GM10266 (cell line): ENCODE measurements around the gene TMEM132A.

Experiments used
- DNase-seq: peaks from one replicate; pipeline ENCODE4 v3.0.0; 2012; ENCODE audit errors: extremely low spot score
- TF ChIP-seq, protein P1 (sequence below): IDR thresholded peaks from 2 replicates; pipeline ENCODE4 v1.5.1; 2012; ENCODE audit warnings: mild to moderate bottlenecking, low read depth; ENCODE audit not compliant: control insufficient read depth, insufficient read depth; ENCODE audit errors: missing control alignments

The TMEM132A gene

GRCh38 chr11:60974726-60975125 is 50.5 kb downstream of the TMEM132A start:
- TF ChIP-seq, protein P1, sequence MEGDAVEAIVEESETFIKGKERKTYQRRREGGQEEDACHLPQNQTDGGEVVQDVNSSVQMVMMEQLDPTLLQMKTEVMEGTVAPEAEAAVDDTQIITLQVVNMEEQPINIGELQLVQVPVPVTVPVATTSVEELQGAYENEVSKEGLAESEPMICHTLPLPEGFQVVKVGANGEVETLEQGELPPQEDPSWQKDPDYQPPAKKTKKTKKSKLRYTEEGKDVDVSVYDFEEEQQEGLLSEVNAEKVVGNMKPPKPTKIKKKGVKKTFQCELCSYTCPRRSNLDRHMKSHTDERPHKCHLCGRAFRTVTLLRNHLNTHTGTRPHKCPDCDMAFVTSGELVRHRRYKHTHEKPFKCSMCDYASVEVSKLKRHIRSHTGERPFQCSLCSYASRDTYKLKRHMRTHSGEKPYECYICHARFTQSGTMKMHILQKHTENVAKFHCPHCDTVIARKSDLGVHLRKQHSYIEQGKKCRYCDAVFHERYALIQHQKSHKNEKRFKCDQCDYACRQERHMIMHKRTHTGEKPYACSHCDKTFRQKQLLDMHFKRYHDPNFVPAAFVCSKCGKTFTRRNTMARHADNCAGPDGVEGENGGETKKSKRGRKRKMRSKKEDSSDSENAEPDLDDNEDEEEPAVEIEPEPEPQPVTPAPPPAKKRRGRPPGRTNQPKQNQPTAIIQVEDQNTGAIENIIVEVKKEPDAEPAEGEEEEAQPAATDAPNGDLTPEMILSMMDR, result no peak
- no peak for DNase-seq

GRCh38 chr11:60977224-60977623 is 53.0 kb downstream of the TMEM132A start:
- DNase-seq, result no peak
- TF ChIP-seq, protein P1, result no peak

- DNase-seq, result no peak
- TF ChIP-seq, protein P1, result no peak
Observed at GRCh38 chr11:60977836-60978235, 53.6 kb downstream of the TMEM132A start.

- DNase-seq, result no peak
- TF ChIP-seq, protein P1, result no peak
Observed at GRCh38 chr11:60978546-60979380, 54.5 kb downstream of the TMEM132A start.

DNA sequence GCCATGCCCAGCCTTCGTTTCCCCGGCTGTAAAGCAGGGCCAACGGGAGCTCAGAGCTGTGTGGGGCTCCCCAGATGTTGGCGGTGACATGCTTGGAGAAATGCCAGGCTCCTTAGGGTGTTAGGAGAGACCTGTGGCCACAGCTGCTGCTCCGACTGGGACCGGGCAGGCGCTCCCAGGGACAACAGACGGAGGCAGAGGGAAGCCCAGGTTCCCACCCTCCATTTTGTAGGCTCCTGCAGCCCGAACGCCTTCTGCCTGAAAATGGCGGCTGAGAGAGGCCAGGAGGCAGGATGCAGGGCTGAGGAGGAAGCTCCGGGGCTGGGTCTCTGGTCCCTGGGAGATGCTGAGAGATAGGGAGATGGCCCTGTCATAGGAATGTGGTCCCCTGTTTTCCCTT is 57.3 kb downstream of the TMEM132A start:
- TF ChIP-seq, protein P1, result no peak
- no peak for DNase-seq

- DNase-seq, result no peak
- TF ChIP-seq, protein P1, result no peak
Observed at GRCh38 chr11:60982184-60982583, 57.9 kb downstream of the TMEM132A start.

DNA sequence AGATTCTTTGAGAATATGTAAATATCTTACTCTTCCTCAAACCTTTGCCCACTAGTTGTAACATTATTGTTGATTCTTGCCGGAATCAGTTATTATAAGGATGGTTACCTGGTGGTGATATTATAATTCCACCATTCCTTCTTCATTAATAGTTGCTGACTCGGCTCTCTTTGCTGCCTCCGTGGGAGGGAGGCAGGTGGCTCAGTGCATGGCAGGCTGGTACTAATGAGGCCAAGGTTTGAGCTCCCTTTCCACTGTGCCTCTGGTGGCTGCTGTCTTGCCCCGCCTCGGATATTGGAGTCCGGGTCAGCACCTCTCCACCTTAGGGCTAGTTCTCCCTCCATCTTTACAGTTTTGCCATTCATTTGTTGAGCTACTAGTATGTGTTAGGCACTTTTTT is 59.9 kb downstream of the TMEM132A start:
- no peak for DNase-seq
- TF ChIP-seq, protein P1, result no peak
